Neural cell (in vitro differentiated cells): ENCODE measurements around the gene OR52E4. TPM values are rescaled to one million over a fixed set of nuclear protein-coding genes. Genes with fewer than 3 reads are reported as not detected.

Experiments used
- H2AFZ ChIP-seq: fragments of 200-600, 300-800 bp; sonication (generic), shearing (Covaris generic); 2 replicates; pipeline ENCODE4 v1.6.0; 2014; ENCODE audit warnings: low read depth, mild to moderate bottlenecking, antibody characterized with exemption, low read length, moderate library complexity
- H3F3A ChIP-seq: fragments of 200-600 bp; shearing (Covaris generic); 2 replicates; pipeline ENCODE4 v1.6.1; 2016; ENCODE audit warnings: mild to moderate bottlenecking, moderate library complexity, mixed read lengths, antibody characterized with exemption, low read length; ENCODE audit not compliant: insufficient read depth, poor library complexity, severe bottlenecking
- H3K27ac ChIP-seq: fragments of 200-600, 300-800 bp; sonication (generic), shearing (Covaris generic); 2 replicates; pipeline ENCODE4 v1.5.1; 2014; ENCODE audit warnings: mild to moderate bottlenecking, low read length, moderate library complexity
- H3K27me3 ChIP-seq: fragments of 300-800, 200-600 bp; sonication (generic), shearing (Covaris generic); 2 replicates; pipeline ENCODE4 v1.6.0; 2014; ENCODE audit warnings: mild to moderate bottlenecking, low read depth, low read length, moderate library complexity; ENCODE audit not compliant: insufficient read depth
- H3K36me3 ChIP-seq: fragments of 300-800, 200-600 bp; sonication (generic), shearing (Covaris generic); 2 replicates; pipeline ENCODE4 v1.5.1; 2014; ENCODE audit warnings: mild to moderate bottlenecking, antibody characterized with exemption, low read length, moderate library complexity; ENCODE audit not compliant: insufficient read depth
- H3K4me2 ChIP-seq: fragments of 300-800, 200-600 bp; sonication (generic), shearing (Covaris generic); 2 replicates; pipeline ENCODE4 v1.6.0; 2014; ENCODE audit warnings: mild to moderate bottlenecking, low read length
- H3K4me3 ChIP-seq: fragments of 300-800, 200-600 bp; sonication (generic), shearing (Covaris generic); 2 replicates; pipeline ENCODE4 v1.5.1; 2014; ENCODE audit warnings: mild to moderate bottlenecking, low read length, moderate library complexity
- H3K79me2 ChIP-seq: fragments of 200-600 bp; shearing (Covaris generic); replicated peaks from 2 replicates; pipeline ENCODE4 v1.6.0; 2014; ENCODE audit warnings: mild to moderate bottlenecking, low read length, moderate library complexity; ENCODE audit not compliant: insufficient read depth
- H3K9ac ChIP-seq: fragments of 300-800, 200-600 bp; sonication (generic), shearing (Covaris generic); 2 replicates; pipeline ENCODE4 v1.6.1; 2016; ENCODE audit warnings: mild to moderate bottlenecking, low read length, mixed read lengths
- H3K9me2 ChIP-seq: fragments of 200-600 bp; shearing (Covaris generic); 2 replicates; pipeline ENCODE4 v1.6.1; 2016; ENCODE audit warnings: mild to moderate bottlenecking, low read length, mixed read lengths; ENCODE audit not compliant: insufficient read depth
- H3K9me3 ChIP-seq: fragments of 200-600, 300-800 bp; sonication (generic), shearing (Covaris generic); 2 replicates; pipeline ENCODE4 v1.6.1; 2016; ENCODE audit warnings: mild to moderate bottlenecking, mixed run types, low read length, moderate library complexity, mixed read lengths
- H4K20me1 ChIP-seq: fragments of 200-600 bp; shearing (Covaris generic); 2 replicates; pipeline ENCODE4 v1.6.1; 2016; ENCODE audit warnings: mild to moderate bottlenecking, mixed run types; ENCODE audit not compliant: insufficient read depth
- EP300 ChIP-seq: fragments of 450-650 bp; conservative IDR thresholded peaks from 2 replicates; pipeline ENCODE4 v1.6.1; 2014; ENCODE audit warnings: antibody characterized with exemption, mild to moderate bottlenecking, moderate library complexity; ENCODE audit not compliant: poor library complexity, severe bottlenecking
- MXI1 ChIP-seq: fragments of 450-650 bp; conservative IDR thresholded peaks from 2 replicates; pipeline ENCODE4 v1.6.1; 2014; ENCODE audit warnings: antibody characterized with exemption, mild to moderate bottlenecking; ENCODE audit not compliant: poor library complexity, severe bottlenecking
- POLR2AphosphoS5 ChIP-seq: IDR thresholded peaks from 2 replicates; pipeline ENCODE4 v1.6.1; 2012
- RAD21 ChIP-seq: fragments of 450-650 bp; conservative IDR thresholded peaks from 2 replicates; pipeline ENCODE4 v1.6.1; 2014; ENCODE audit warnings: antibody characterized with exemption, mild to moderate bottlenecking, moderate library complexity
- SMC3 ChIP-seq: fragments of 450-650 bp; conservative IDR thresholded peaks from 2 replicates; pipeline ENCODE4 v1.6.1; 2014; ENCODE audit warnings: antibody characterized with exemption, mild to moderate bottlenecking, moderate library complexity; ENCODE audit not compliant: poor library complexity
- TAF1 ChIP-seq: IDR thresholded peaks from 2 replicates; pipeline ENCODE4 v1.6.1; 2012; ENCODE audit warnings: low read depth
- polyA plus RNA-seq: library from polyadenylated mRNA; depleted of rRNA; stranded (reverse); fragments of >200 nt; gene quantifications from 2 replicates; pipeline ENCODE4 v1.2.3, GENCODE V29; 2014
- TF ChIP-seq, protein P1 (sequence below): IDR thresholded peaks from 2 replicates; pipeline ENCODE4 v1.6.1; 2012; ENCODE audit warnings: borderline replicate concordance
- TF ChIP-seq, protein P2 (sequence below): fragments of 450-650 bp; IDR thresholded peaks from 2 replicates; pipeline ENCODE4 v1.5.1; 2014; ENCODE audit warnings: antibody characterized with exemption, mild to moderate bottlenecking, moderate library complexity; ENCODE audit not compliant: poor library complexity, severe bottlenecking

The OR52E4 gene
- polyA plus RNA-seq, 1 donor from 2014 or later = not detected

DNA sequence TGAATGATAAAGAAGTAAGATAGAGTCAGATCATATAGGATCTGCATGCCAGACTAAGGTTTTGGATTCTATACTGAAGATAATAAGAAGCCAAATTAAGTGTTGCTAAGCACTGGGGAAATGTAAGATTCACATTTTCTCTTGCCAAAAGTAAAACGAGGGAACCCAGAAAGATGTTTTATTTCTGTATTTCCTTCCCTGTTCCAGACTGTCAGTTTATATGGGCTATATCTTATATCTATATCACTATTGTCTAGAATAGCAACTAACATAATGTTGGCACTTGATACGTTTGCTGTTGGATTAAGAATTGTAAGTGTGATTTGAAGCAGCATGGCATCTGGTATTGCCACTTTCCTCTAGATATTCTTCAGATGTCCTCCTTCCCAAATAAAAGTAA, 47.0 kb upstream of the OR52E4 start:
- Histone ChIP-seq H3K27me3 (no peaks in the 10 kb centered on the region), H3K36me3 (no peaks in the 10 kb centered on the region), H3K9me2 (no peaks in the 10 kb centered on the region), H3F3A (no peaks in the 10 kb centered on the region), H3K4me3 (no peak overlapping the region), H3K4me2 (no peak overlapping the region), H3K27ac (no peak overlapping the region), H3K79me2 (no peaks in the 10 kb centered on the region), H2AFZ (no peak overlapping the region), H3K9me3 (no peaks in the 10 kb centered on the region), H3K9ac (no peak overlapping the region), H4K20me1 (no peaks in the 10 kb centered on the region)
- no peak for TF ChIP-seq MXI1
- TF ChIP-seq EP300 = no peak

DNA sequence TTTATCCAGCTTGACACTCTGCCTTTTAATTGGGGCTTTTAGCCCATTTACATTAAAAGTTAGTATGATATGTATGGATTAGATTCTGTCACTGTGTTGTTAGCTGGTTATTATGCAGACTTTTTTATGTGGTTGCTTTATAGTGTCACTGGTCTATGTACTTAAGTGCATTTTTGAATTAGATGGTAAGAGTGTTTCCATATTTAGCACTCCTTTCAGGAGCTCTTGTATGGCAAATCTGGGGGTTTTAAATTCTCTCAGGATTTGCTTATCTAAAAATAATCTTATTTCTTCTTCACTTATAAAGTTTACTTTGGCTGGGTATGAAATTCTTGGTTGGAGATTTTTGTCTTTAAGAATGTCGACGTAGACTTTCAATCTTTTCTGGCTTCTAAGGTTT, 42.7 kb upstream of the OR52E4 start:
- Histone ChIP-seq H2AFZ (no peak overlapping the region), H3K9ac (no peak overlapping the region), H3K9me3 (no peaks in the 10 kb centered on the region), H3K4me2 (no peak overlapping the region), H3K36me3 (no peaks in the 10 kb centered on the region), H3F3A (no peaks in the 10 kb centered on the region), H4K20me1 (no peaks in the 10 kb centered on the region), H3K79me2 (no peaks in the 10 kb centered on the region), H3K27ac (no peak overlapping the region), H3K27me3 (no peaks in the 10 kb centered on the region), H3K9me2 (no peaks in the 10 kb centered on the region), H3K4me3 (no peak overlapping the region)
- TF ChIP-seq, protein P1, sequence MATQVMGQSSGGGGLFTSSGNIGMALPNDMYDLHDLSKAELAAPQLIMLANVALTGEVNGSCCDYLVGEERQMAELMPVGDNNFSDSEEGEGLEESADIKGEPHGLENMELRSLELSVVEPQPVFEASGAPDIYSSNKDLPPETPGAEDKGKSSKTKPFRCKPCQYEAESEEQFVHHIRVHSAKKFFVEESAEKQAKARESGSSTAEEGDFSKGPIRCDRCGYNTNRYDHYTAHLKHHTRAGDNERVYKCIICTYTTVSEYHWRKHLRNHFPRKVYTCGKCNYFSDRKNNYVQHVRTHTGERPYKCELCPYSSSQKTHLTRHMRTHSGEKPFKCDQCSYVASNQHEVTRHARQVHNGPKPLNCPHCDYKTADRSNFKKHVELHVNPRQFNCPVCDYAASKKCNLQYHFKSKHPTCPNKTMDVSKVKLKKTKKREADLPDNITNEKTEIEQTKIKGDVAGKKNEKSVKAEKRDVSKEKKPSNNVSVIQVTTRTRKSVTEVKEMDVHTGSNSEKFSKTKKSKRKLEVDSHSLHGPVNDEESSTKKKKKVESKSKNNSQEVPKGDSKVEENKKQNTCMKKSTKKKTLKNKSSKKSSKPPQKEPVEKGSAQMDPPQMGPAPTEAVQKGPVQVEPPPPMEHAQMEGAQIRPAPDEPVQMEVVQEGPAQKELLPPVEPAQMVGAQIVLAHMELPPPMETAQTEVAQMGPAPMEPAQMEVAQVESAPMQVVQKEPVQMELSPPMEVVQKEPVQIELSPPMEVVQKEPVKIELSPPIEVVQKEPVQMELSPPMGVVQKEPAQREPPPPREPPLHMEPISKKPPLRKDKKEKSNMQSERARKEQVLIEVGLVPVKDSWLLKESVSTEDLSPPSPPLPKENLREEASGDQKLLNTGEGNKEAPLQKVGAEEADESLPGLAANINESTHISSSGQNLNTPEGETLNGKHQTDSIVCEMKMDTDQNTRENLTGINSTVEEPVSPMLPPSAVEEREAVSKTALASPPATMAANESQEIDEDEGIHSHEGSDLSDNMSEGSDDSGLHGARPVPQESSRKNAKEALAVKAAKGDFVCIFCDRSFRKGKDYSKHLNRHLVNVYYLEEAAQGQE = no peak
- TF ChIP-seq, protein P2, sequence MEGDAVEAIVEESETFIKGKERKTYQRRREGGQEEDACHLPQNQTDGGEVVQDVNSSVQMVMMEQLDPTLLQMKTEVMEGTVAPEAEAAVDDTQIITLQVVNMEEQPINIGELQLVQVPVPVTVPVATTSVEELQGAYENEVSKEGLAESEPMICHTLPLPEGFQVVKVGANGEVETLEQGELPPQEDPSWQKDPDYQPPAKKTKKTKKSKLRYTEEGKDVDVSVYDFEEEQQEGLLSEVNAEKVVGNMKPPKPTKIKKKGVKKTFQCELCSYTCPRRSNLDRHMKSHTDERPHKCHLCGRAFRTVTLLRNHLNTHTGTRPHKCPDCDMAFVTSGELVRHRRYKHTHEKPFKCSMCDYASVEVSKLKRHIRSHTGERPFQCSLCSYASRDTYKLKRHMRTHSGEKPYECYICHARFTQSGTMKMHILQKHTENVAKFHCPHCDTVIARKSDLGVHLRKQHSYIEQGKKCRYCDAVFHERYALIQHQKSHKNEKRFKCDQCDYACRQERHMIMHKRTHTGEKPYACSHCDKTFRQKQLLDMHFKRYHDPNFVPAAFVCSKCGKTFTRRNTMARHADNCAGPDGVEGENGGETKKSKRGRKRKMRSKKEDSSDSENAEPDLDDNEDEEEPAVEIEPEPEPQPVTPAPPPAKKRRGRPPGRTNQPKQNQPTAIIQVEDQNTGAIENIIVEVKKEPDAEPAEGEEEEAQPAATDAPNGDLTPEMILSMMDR = no peak
- TF ChIP-seq MXI1 = no peak
- TF ChIP-seq EP300 = no peak
- TF ChIP-seq TAF1 = no peak
- no peak for TF ChIP-seq SMC3
- TF ChIP-seq POLR2AphosphoS5 = no peak
- TF ChIP-seq RAD21 = no peak

DNA sequence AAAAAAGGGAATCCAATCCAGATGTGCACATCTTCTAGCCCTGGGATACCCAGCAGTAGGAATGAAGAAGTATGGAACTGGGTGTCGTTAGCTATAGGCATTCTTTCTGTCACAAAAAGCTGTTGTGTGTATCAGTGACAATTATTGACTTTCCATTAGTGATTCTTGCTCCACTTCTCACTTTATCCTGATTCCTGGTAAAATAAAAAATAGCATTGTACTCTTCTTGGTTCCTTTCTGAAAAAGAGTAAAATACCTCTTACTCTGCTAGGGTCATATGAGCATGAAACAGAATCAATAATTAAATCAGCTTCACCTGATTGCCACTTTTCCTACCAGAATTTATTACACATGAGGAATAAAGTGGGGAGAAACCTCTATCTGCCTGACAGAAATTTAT, 38.6 kb upstream of the OR52E4 start, which contains the start of gene OR52E6:
OR52E6 (minus strand) TSS at position 101 of the 400 bp plus-strand sequence; CDS start at position 101, 0 bp downstream.
- TF ChIP-seq, protein P2 = no peak
- TF ChIP-seq RAD21 (no peak), EP300 (no peak), SMC3 (no peak)
- Histone ChIP-seq H3K27ac (no peak within 1 kb of the TSS), H3F3A (no peaks in the 10 kb centered on the region), H3K4me3 (no peak within 1 kb of the TSS), H2AFZ (no peak within 1 kb of the TSS), H4K20me1 (no peaks in the 10 kb centered on the region), H3K36me3 (no peaks in the 10 kb centered on the region), H3K9me3 (no peaks in the 10 kb centered on the region), H3K9ac (no peak within 1 kb of the TSS), H3K4me2 (no peak within 1 kb of the TSS), H3K27me3 (no peaks in the 10 kb centered on the region), H3K79me2 (no peaks in the 10 kb centered on the region), H3K9me2 (no peaks in the 10 kb centered on the region)
